Measurements from ENCODE around the gene SIL1.

- TF ChIP-seq POLR2AphosphoS5 (IDR thresholded peaks at IDR 0.05; ENCODE audit: low read depth, low read length) (no peak), POLR2A (IDR thresholded peaks at IDR 0.05; ENCODE audit: low read depth, low read length) (no peak)
Observed at GRCh38 chr5:138990986-138991590, 207.1 kb downstream of the SIL1 start.
